PFSK-1 (cell line): ENCODE data around the gene IRAK4.

ENCODE experiments used
- FOXP2 ChIP-seq: optimal IDR thresholded peaks from 2 replicates; pipeline ENCODE3; 2011; ENCODE audit warnings: borderline replicate concordance, control low read depth, inconsistent platforms; ENCODE audit not compliant: insufficient read depth; ENCODE audit errors: extremely low read length, extremely low read depth
- POLR2AphosphoS5 ChIP-seq: IDR thresholded peaks from 2 replicates; pipeline ENCODE4 v1.6.1; 2012; ENCODE audit warnings: low read depth, mild to moderate bottlenecking, control low read depth, low read length, moderate library complexity
- REST ChIP-seq, 2 experiments: IDR thresholded peaks; 2 replicates each; pipeline versions ENCODE4 v1.6.1 to v1.8.0; 2011 to 2012; ENCODE audit warnings: low read depth in 2 of 2, low read length in 2 of 2, control low read depth in 1 of 2, inconsistent platforms in 1 of 2, mild to moderate bottlenecking in 1 of 2, moderate library complexity in 1 of 2; ENCODE audit not compliant: insufficient read depth in 1 of 2
- SIN3A ChIP-seq: IDR thresholded peaks from 2 replicates; pipeline ENCODE4 v1.6.1; 2012; ENCODE audit warnings: mild to moderate bottlenecking, low read length, moderate library complexity, borderline replicate concordance; ENCODE audit not compliant: insufficient read depth
- TAF1 ChIP-seq: IDR thresholded peaks from 2 replicates; pipeline ENCODE4 v1.6.1; 2012; ENCODE audit warnings: low read length, control low read depth, borderline replicate concordance; ENCODE audit not compliant: insufficient read depth

The IRAK4 gene

GRCh38 chr12:43835656-43836474 is 77.1 kb downstream of the IRAK4 start, which contains the start of gene TMEM117:
Gene TMEM117 (plus strand): TSS chr12:43836081.
- TF ChIP-seq TAF1 (peak; percentile 48; the same call in 1 of the 2 replicates), FOXP2 (no peak), POLR2AphosphoS5 (no peak), SIN3A (no peak)

GRCh38 chr12:43836475-43836989 is 77.8 kb downstream of the IRAK4 start:
- TF ChIP-seq REST (IDR thresholded peaks at IDR 0.05; ENCODE audit: insufficient read depth in 1 of 2, low read depth in 2 of 2, low read length in 2 of 2) (no peak), FOXP2 (no peak), POLR2AphosphoS5 (no peak), TAF1 (no peak), SIN3A (no peak)
